K562 (cell line): ENCODE results near the gene FNDC1.

ENCODE experiments used
- NFE2L1 ChIP-seq: fragments of 450-650 bp; IDR thresholded peaks from 2 replicates; pipeline ENCODE4 v1.6.1; 2016; ENCODE audit warnings: missing genetic modification characterization, low read depth, mild to moderate bottlenecking, missing compliant biosample characterization, moderate library complexity, borderline replicate concordance
- POLR2G ChIP-seq: fragments of 200-400 bp; formaldehyde crosslinking; IDR thresholded peaks from 2 replicates; pipeline ENCODE4 v1.6.1; 2017; ENCODE audit warnings: low read depth, mild to moderate bottlenecking, antibody characterized with exemption, low read length, moderate library complexity
- ZBTB33 ChIP-seq: sonication (generic); formaldehyde crosslinking; IDR thresholded peaks from 2 replicates; pipeline ENCODE4 v1.8.1; 2023; ENCODE audit warnings: mild to moderate bottlenecking, missing genetic modification reagents
- ZNF324 ChIP-seq: fragments of 250-450 bp; sonication (Bioruptor Pico); IDR thresholded peaks from 2 replicates; pipeline ENCODE4 v1.4.0; 2020; ENCODE audit warnings: mild to moderate bottlenecking
- TF ChIP-seq, protein P1 (sequence below), 2 experiments: fragments of 450-650 bp in 1 of 2; sonication (generic) in 1 of 2; formaldehyde crosslinking in 1 of 2; IDR thresholded peaks in 1 of 2; conservative IDR thresholded peaks in 1 of 2; 2 replicates each; pipeline versions ENCODE4 v1.6.1 to v1.8.1; 2016 to 2023; ENCODE audit warnings: mild to moderate bottlenecking in 2 of 2, moderate library complexity in 2 of 2, inconsistent platforms in 1 of 2, missing genetic modification reagents in 1 of 2

GRCh38 chr6:159178847-159179246, 9.6 kb downstream of the FNDC1 start:
- TF ChIP-seq, protein P1, sequence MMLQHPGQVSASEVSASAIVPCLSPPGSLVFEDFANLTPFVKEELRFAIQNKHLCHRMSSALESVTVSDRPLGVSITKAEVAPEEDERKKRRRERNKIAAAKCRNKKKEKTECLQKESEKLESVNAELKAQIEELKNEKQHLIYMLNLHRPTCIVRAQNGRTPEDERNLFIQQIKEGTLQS (IDR thresholded peaks at IDR 0.05): no peak
- TF ChIP-seq, protein P1 (CRISPR knock-in tag; conservative IDR thresholded peaks at IDR 0.05): no peak
- TF ChIP-seq ZBTB33 (CRISPR knock-in tag) (no peak), NFE2L1 (tag) (no peak), ZNF324 (no peak), POLR2G (no peak)
